HuH-7 (cell line): ENCODE results near the gene OBSCN.

Experiments used
- DNase-seq: peaks from one replicate; pipeline ENCODE4 v3.0.0; 2011; ENCODE audit warnings: low spot score

The OBSCN gene

GRCh38 chr1:228417483-228418203 is 209.8 kb downstream of the OBSCN start:
- no peak for DNase-seq

GRCh38 chr1:228420968-228421826 is 213.4 kb downstream of the OBSCN start:
- DNase-seq: no peak

- peak; percentile 78 for DNase-seq
These were observed 215.7 kb downstream of the OBSCN start for GRCh38 chr1:228423404-228424053.

- no peak for DNase-seq
These were observed 217.1 kb downstream of the OBSCN start for GRCh38 chr1:228424685-228425660.

GRCh38 chr1:228426518-228427175 is 218.8 kb downstream of the OBSCN start:
- DNase-seq: no peak

DNA sequence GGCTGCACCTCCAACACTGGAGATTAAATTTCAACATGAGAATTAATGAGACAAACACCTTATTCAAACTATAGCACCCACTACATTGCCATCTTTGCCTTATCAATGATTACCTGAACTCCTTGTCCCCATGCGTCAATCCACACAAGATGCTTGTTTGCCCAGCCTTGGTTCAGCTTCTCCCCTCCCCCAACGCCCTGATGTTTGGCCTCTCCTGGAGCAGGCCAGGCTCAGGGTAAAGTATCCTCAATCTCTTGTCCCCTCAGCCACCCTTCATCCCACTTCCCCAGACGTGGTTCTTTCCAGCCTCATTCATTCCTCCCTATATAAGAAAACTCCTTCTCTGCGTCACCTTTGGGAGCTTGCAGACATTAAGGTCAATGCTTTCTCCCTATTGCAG is 220.6 kb downstream of the OBSCN start:
- no peak for DNase-seq
